ENCODE results near the gene STON2.
"Not testable (repeated sequence)": the region's sequence is repeated elsewhere in the genome, so short reads cannot be mapped to it uniquely, and the experiment has no call there.

Gene STON2

DNA sequence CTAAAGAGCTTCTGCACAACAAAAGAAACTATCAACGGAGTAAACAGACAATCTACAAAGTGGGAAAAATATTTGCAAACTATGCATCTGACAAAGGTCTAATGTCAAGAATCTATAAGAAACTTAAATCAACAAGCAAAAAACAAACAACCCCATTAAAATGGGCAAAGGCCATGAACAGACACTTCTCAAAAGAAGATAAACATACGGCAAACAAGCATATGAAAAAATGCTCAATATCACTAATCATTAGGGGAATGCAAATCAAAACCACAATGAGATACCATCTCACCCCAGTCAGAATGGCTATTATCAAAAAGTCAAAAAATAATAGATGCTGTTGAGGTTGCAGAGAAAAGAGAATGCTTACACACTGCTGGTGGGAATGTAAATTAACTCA is 20.1 kb downstream of the STON2 start:
- not testable (repeated sequence) for DNase-seq (ENCODE audit: low spot score)

DNA sequence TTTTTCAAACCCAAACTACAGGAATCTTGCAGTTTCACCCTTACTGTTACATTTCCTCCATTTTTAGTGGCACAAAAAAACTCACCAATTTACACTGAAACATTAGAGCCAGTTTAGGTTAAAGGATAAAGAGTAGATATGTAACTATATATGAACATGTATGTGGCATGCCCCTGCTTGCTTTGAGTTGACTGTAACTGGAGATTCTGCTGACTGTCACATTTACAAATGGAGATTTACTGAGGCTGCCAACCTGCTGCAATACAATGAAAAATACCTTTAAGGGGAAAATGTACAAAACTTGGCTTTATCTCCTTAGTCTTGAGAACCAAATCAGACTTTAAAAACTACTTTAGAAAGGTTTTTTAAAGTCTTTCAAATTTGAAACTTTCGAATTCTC is 28.3 kb downstream of the STON2 start:
- no peak for DNase-seq (ENCODE audit: low spot score)

DNA sequence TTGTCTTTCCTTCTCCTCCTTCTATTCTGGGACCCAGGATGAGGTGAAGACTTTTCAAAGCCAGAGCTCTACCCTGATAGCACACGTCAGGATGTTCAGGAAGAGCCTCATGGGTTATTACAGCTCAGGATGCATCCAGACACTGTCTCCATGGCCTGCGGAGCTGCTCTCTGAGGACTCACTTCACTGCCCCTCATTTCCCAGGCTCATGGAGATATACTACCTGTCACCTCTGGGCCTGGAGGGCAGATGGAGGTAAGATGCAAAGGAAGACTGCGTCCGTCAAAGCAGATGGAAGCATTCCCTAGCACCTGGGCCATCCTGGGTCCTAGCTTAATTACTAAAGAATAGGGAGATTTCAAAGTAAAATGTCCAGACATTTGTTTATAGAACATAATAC is 32.6 kb downstream of the STON2 start:
- no peak for DNase-seq (ENCODE audit: low spot score)

DNA sequence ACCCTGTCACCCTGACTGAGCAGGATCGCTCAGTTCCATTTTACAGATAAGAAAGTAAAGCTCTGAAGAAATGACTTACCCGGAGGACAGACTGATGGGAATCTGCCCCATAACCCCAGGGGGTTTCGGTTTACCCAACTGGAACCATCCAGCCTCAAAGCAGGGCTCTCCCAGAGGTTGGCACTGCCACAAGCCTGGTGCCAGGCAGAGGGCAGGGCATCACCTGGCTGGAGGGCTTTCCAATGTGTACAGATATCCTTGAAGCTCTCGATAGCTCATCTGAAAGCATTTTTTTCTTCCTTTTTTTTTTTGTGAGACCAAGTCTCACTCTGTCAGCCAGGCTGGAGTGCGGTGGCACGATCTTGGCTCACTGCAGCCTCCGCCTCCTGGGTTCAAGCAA is 33.2 kb downstream of the STON2 start:
- no peak for DNase-seq (ENCODE audit: low spot score)

DNA sequence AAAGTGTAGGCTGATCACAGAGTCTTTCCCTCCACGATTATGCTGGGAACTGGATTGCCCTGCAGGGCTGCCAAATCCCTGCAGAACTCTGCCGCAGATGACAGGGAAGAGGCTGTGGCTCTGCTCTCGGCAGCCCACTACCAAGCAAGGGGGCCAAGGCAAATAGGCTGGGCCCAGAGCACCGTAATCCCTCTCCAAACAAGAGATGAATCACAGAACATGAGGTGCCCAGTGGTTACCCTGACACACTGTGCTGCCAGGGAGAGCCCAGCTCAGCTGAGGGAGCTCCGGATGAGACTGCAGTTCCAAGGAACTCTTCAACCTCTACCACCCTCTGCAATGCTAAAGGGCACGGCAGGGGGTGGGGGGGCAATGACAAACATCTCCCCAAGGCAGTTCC is 33.9 kb downstream of the STON2 start:
- no peak for DNase-seq (ENCODE audit: low spot score)

DNA sequence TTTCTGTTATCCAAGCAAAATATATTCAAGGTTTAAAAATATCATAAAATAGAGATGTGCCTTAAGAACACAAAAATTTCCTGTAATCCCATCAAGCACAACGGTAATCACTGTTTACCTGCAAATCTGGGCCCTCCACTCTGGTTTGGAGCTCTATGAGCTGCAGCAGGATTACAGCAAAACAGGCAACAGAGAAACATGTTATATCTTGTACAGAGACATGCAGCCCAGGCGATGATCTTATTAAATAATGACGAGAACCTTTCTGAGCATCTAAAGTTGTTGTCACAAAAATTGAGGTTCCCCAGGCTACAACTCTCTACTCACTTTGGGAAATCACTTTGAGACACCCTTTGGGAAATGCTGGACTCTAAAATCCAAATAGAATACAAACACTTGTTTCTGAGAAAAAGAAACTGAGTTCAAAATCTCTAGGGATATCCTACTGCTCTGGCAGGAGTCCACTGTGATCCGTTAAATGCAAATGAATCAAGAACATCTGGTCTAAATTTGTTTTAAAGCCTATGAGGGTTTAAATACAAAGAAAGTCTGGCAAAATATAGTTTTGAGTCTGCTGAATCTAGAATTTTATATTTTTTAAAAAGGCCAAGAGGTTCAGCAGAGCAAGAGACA is 36.3 kb downstream of the STON2 start:
- no peak for DNase-seq (ENCODE audit: low spot score)

DNA sequence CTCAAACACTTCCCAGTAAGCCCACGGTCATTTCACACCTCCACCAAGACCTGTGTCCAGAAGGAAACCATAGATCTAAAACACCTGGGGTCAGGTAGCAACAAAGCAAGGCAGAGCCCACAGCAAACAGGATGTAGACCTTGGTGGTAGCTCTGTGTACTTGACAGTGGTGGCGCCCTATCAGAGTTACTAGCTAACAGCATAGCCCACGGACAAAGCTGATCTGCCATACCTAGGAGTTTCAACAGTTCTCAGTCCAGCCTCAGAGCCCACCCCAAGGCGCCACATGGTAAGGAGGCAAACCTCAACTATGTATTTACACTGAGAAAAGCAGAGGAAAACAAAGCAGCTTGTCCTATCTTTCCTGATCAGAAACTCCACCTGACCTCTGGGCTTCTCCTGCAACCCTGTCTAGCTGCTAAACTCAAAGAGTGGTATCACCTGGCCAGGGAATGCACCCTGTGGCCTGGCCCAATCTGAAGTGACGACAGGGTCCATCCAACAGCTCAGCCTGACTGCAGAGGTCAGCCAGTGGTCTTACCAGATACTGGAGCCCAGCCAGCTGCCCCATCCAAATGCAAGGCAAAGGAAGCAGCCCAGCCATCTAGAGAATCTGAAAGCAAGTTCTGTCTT is 46.3 kb downstream of the STON2 start:
- DNase-seq (ENCODE audit: low spot score) = no peak

DNA sequence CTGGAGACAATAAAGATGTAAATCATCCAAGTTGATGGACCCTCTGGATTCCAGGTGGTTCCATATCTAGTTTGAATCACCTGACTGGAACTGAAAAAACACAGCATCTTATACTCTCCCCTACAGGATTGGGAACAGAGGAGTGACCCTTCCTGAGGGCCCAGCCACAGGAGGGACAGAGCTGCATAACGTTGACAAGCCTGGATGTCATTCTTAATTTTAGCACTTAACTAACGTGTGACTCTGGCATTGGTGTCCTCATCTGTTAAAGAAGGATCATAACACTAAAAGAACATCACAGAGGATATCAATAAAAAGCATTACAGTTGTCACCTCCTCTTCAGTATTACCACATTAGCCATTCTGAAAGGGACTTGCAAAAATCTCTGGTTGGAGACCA is 47.7 kb downstream of the STON2 start:
- no peak for DNase-seq (ENCODE audit: low spot score)

DNA sequence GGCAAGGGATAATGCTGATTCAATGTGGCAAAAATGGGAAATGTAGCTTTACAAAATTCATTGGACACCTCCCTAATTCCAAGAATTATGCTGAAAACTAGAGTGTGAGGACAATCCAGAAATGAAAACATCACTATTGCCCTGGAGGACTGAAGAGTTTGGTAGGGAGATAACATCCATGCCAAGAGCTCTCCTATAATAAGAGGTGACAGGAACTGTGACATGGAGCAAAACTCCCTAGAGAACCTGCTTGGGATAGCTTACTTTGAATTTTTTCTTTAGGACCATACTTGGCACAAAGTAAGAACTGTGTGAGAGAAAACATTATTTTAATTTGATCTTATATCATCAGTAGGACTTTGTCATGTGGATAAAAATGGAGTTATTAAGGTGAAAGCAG is 48.9 kb downstream of the STON2 start:
- DNase-seq (ENCODE audit: low spot score) = no peak

DNA sequence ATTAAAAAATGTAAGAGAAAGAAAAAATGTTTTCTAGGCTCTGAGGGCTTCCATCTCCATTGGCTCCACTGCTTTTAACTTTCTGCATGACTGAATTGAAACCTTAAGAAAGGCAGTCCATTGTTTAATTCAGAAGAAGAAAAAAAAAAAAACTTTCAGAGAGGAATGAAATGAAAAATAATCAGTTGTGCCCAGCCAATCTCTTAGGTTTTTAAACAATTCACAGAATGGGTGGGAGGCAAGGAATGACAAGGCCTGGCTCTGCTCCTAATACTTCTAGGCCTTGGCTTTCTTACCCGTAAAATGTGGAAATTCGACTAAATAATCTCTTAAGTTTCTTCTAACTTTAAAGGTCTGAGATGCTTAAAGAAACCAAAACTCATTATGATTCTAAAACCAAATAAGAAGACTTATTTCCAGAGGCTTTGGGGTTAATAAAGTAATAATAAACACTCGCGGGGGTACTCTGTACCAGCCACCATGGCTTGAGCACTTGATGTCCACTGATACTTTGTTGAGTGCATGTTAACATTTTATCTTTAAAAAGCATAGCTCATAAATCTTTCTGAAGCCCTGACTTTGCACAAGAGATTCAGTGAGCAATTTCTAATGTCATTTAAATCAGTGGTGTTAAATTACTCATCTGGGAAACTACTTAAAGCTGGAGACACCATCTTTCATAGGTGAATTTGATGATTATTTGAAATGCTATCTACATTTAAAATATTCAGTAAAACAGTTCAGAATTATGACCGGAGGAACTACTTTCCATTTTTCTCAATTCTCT is 49.6 kb downstream of the STON2 start:
- DNase-seq (ENCODE audit: low spot score) = no peak

DNA sequence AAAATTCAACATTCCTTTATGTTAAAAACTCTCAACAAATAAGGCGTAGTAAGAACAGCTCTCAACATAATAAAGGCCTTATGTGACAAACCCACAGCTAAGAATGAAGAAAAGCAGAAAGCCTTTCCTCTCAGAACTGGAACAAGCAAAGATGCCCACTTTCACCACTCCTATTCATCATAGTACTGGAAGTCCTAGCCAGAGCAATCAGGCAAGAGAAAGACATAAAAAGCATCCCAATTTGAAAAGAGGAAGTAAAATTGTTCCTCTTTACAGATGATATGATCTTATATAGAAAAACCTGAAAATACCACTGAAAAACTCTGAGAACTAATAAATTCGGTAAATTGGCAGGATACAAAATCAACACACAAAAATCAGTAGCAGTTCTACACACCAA is 52.1 kb downstream of the STON2 start:
- DNase-seq (ENCODE audit: low spot score) = no peak

DNA sequence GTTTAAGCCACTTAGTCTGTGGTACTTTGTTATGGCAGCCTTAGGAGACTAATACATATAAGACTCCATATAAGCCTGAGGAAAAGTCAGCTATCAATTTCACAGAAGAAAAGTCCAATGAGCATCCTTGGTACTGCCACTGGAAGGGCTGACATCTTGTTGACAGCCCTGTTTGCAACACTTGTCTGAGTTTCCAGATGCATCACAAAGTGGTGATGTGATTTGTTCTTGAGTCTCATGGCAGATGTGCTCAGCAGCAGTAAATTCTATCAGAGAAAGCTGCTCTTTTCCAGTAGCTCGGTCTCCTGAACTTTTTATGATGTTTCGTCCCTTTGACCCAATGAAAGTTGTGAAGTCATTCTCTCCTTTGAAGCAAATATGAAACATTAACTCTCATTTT is 54.3 kb downstream of the STON2 start:
- DNase-seq (ENCODE audit: low spot score) = no peak

DNA sequence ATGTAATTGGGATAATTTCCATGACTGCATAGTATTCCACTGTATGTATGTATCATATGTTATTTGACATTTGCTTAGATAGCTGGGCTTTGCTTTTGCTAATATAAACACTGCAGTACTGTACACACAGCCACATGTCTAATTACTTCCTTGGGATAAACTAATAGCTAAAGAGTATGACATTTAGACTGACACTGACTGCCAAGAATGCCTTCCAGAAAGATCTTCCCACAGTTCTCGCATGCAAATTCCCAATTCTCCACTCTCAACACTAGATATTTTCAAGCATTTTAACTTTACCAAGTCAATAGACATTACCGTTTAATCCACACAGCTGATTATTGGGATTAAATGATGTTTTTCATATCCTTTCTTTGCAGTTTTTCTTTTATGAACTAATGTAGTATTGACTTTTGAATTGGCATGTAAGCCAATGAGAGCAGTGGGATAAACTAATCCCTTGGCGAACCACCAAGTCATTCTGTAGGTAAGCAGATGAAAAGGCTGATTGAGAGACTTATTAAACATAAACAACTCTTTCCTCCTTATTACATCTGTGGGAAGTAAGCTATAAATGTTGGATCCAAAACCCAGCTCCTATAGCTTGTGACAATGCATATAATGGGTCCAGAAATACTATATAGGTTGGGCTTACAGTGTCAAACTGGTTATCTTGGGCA is 55.5 kb downstream of the STON2 start:
- DNase-seq (ENCODE audit: low spot score) = no peak

DNA sequence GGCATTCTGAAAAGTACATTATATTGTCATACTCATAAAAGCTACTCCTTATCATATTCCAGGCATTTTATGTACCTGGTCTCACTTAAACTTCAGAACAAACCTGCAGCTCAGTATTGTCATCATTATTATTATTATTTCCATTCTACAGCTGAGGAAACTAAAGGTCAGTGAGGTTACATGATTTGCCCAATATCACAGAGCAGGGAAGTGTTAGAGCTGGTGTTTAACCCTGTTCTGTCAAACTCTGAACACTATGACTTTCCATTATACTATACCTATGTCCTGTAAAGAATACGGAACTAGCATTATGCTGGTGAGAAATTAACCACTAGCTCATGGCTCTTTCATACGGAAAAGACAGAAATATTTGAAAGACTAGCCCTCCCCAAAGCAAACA is 56.4 kb downstream of the STON2 start:
- no peak for DNase-seq (ENCODE audit: low spot score)

DNA sequence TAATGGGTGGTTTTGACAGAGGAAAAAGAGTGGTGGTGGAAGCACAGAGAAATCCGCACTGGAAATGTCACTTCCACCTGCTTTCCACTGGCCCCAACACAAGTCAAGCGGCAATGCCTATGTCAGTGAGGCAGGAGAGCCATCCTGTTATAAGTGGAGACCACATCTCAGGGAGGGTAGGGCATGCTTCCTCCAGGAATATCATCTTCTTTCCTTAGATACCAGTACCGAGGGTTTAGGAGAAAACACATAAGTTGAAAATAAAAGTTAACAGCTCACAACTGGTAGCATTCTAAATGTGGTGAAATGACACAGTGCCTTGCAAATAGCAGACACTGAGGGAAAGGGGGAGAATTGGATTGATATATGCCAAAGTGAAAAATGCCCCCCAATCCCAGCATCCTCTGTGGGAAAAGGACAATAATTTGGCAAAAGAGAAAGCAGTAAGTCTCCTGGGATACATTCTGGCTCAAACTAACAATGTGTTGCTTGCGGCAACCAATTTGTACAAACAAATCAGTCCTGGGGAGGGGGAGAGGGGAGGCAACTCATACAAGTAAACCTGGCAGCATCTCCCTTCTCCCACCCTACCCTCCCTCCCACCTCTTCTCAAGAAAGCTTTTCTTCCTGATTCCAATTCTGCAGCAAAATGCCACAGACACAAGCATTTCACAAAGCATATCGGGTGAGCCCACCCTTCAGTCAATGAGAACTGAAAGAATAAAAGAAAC is 57.1 kb downstream of the STON2 start:
- no peak for DNase-seq (ENCODE audit: low spot score)

DNA sequence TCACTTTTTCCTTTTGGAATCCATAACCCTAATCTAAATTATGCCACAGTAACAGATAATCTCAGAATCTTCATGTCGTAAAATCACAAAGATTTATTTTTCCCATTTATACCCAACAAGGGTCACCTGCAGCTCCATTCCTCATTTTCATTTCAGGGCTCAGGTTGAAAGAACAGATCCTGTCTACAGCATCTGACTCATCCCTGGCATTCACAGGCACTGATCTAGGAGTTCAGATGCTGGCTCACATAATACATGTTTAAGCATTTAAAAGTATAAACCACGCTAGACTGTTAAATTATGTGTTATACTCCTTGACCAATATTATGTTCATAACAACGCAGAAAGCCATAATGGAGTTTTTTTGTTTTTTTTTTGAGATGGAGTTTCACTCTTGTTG is 58.3 kb downstream of the STON2 start:
- DNase-seq (ENCODE audit: low spot score) = no peak

DNA sequence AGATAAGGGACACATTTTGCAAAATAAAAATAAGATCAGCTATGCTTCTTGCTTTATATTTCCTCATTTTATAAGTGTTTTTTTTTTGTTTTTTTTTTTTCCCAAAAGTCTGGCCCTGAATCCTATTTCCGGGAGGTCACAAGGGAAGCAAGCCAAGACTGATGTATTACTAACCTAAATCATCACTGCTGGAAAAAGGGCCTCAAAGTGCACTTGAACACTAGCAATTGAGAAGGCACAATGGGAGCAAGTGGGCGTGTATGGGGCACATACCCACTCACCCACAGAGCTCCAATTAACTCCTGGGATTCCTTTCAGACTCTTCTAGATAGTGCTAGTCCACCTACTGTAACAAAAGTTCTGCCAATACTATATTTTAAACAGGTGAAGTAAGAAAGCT is 58.8 kb downstream of the STON2 start:
- no peak for DNase-seq (ENCODE audit: low spot score)

DNA sequence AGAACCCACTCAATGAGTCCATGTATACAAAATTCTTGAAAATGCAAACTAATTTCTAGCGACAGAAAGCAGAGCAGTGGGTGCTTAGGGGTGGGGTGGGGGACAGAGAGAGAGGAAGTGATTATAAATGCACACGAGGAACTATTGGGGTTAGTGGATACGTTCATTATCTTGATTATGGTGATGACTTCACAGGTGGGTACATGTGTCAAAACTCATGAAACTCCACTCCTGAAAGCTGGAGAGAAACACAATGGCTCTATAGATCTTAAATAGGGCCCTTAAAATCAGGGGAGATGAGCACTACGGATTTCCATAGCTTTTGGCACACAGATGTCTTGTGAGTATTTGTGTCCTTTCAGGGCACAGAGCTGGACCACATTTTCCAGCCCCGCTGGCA is 59.9 kb downstream of the STON2 start:
- no peak for DNase-seq (ENCODE audit: low spot score)

DNA sequence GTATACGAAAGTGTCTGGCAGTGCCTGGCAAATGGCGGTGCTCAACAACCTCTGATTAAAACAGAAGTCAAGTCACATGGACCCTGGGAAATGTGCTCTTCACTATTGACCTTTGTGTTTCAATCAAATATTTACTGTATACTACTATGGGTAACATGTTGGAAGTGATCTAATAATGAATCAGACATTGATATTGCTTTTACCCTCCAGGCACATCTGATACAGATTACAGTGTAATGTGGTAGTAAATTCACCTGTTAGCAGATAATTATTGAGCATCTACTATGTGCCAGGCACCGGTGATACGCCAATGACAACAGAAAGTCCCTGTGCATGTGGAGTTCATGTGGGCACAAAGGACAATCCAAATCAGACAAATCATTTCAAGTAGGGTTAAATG is 63.1 kb downstream of the STON2 start:
- no peak for DNase-seq (ENCODE audit: low spot score)

DNA sequence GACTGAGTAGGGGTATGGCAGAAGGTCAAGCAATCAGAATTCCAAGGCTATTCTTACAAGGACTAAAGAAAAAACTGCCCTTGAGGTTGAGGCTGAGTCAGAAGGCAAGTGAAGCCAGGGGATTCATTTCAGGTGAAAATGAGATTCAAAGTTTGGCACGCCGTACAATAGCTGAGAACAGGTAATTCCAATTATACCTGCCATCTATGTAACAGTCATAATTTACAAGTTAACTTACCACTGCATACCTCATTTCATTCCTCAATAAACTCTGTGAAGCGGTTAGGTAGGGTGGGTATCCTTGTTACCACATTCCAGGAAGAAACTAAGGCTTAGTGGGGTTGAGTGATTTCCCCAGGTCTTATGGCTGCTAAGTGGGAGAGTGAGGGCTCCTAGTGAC is 64.1 kb downstream of the STON2 start:
- no peak for DNase-seq (ENCODE audit: low spot score)

DNA sequence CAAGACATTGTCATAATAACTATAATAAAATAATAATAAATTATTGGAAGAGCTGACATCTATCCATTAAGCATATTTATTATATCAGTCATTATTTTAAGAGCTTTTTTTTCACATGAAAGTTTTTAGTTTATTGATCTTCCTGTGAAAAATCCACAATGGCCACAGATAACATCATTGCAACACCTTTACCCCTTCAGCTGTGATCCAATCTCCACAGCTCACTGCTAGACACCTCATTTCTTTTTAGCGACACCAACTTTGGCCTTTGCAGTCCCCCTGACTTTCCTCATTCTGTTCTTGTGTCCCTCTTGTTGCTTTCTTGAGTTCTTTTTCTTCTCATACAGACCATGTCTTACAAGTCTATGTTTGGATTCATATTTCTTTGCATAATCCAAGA is 67.4 kb downstream of the STON2 start:
- no peak for DNase-seq (ENCODE audit: low spot score)
